GM21515 (cell line): ENCODE data around the gene OXCT1.
A peak's percentile ranks its signal among the peaks of the same experiment; 100 is the strongest.
"Not testable (repeated sequence)": the region's sequence is repeated elsewhere in the genome, so short reads cannot be mapped to it uniquely, and the experiment has no call there.

Source experiments
- ATAC-seq: cut with Tn5 transposase; IDR thresholded peaks from one replicate; pipeline ENCODE4 v1.9.1; 2021; ENCODE audit not compliant: unreplicated experiment

Gene OXCT1

GRCh38 chr5:41831155-41831554 is 39.1 kb downstream of the OXCT1 start:
- ATAC-seq, result peak; percentile 63

GRCh38 chr5:41827792-41828191 is 42.4 kb downstream of the OXCT1 start:
- no peak for ATAC-seq

GRCh38 chr5:41822036-41822435 is 48.2 kb downstream of the OXCT1 start:
- no peak for ATAC-seq

GRCh38 chr5:41821051-41821450 is 49.2 kb downstream of the OXCT1 start:
- ATAC-seq, result no peak

- ATAC-seq, result no peak
Observed at GRCh38 chr5:41820150-41820549, 50.1 kb downstream of the OXCT1 start.

GRCh38 chr5:41817625-41818301 is 52.5 kb downstream of the OXCT1 start:
- ATAC-seq, result no peak

- ATAC-seq, result no peak
Observed at GRCh38 chr5:41815663-41816229, 54.5 kb downstream of the OXCT1 start.

- ATAC-seq, result no peak
Observed at GRCh38 chr5:41815261-41815660, 55.0 kb downstream of the OXCT1 start.

- ATAC-seq, result not testable (repeated sequence)
Observed at GRCh38 chr5:41814306-41814705, 55.9 kb downstream of the OXCT1 start.

- ATAC-seq, result no peak
Observed at GRCh38 chr5:41812156-41812555, 58.1 kb downstream of the OXCT1 start.

GRCh38 chr5:41809128-41809527 is 61.1 kb downstream of the OXCT1 start:
- no peak for ATAC-seq

- ATAC-seq, result no peak
Observed at GRCh38 chr5:41808294-41808693, 61.9 kb downstream of the OXCT1 start.

- no peak for ATAC-seq
Observed at GRCh38 chr5:41797662-41798061, 72.6 kb downstream of the OXCT1 start.

- no peak for ATAC-seq
Observed at GRCh38 chr5:41796061-41796460, 74.2 kb downstream of the OXCT1 start.

GRCh38 chr5:41795125-41795524 is 75.1 kb downstream of the OXCT1 start:
- no peak for ATAC-seq

GRCh38 chr5:41794471-41794870 is 75.8 kb downstream of the OXCT1 start:
- ATAC-seq, result no peak

- no peak for ATAC-seq
Observed at GRCh38 chr5:41793141-41793770, 77.0 kb downstream of the OXCT1 start.

GRCh38 chr5:41790038-41790776 is 80.0 kb downstream of the OXCT1 start:
- no peak for ATAC-seq

GRCh38 chr5:41789434-41789833 is 80.8 kb downstream of the OXCT1 start:
- ATAC-seq, result no peak

GRCh38 chr5:41788941-41789368 is 81.3 kb downstream of the OXCT1 start:
- no peak for ATAC-seq

- ATAC-seq, result no peak
Observed at GRCh38 chr5:41787265-41787664, 83.0 kb downstream of the OXCT1 start.

GRCh38 chr5:41785061-41785460 is 85.2 kb downstream of the OXCT1 start:
- no peak for ATAC-seq
